Measurements from ENCODE around the gene MS4A13.

Gene MS4A13

DNA sequence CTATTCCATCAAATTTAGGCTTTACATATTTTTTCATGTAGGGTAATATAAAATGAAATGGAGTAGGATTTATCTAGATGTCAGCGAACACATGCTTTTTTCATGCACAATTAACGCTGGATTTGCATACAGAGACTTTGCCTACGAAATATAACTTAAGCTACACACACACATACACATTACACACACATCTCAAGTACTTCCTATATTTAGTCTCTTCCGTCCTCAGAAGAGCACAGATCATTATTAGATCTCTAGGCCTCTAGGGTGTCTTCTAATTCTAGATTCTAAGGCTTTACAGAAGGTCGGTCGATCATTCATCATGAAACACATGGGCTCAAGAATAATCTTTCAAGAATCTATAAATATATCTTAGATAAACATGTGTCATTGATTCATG lies 3.8 kb upstream of the MS4A13 start:
- TF ChIP-seq, protein P1, sequence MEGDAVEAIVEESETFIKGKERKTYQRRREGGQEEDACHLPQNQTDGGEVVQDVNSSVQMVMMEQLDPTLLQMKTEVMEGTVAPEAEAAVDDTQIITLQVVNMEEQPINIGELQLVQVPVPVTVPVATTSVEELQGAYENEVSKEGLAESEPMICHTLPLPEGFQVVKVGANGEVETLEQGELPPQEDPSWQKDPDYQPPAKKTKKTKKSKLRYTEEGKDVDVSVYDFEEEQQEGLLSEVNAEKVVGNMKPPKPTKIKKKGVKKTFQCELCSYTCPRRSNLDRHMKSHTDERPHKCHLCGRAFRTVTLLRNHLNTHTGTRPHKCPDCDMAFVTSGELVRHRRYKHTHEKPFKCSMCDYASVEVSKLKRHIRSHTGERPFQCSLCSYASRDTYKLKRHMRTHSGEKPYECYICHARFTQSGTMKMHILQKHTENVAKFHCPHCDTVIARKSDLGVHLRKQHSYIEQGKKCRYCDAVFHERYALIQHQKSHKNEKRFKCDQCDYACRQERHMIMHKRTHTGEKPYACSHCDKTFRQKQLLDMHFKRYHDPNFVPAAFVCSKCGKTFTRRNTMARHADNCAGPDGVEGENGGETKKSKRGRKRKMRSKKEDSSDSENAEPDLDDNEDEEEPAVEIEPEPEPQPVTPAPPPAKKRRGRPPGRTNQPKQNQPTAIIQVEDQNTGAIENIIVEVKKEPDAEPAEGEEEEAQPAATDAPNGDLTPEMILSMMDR (IDR thresholded peaks at IDR 0.05; ENCODE audit: low read length), result no peak
- TF ChIP-seq EZH2 (IDR thresholded peaks at IDR 0.05; ENCODE audit: borderline replicate concordance, low read length), result no peak
- no peak overlapping the region for H3K4me2 ChIP-seq (ENCODE audit: low read length)
- no peaks in the 10 kb centered on the region for H3K9me3 ChIP-seq (ENCODE audit: low read length)

GRCh38 chr11:60512651-60513225 lies 2.5 kb upstream of the MS4A13 start:
- no peaks in the 10 kb centered on the region for H3K9me3 ChIP-seq (ENCODE audit: low read length)

More for the DNA sequence above, 3.8 kb upstream of the MS4A13 start:
- Histone ChIP-seq H3K9me2 (ENCODE audit: low read depth, low read length) (no peaks in the 10 kb centered on the region), H3K27me3 (ENCODE audit: insufficient read depth, low read length) (no peaks in the 10 kb centered on the region), H3K4me3 (ENCODE audit: low read depth, low read length, poor library complexity, severe bottlenecking) (no peak overlapping the region), H3F3A (ENCODE audit: insufficient read depth, low read length) (no peaks in the 10 kb centered on the region), H3K27ac (ENCODE audit: low read depth, low read length, poor library complexity, severe bottlenecking) (no peak overlapping the region), H3K9ac (ENCODE audit: low read length) (no peak overlapping the region), H2AFZ (ENCODE audit: low read length) (no peak overlapping the region), H3K79me2 (ENCODE audit: insufficient read depth, low read length) (no peaks in the 10 kb centered on the region), H3K36me3 (ENCODE audit: insufficient read depth, low read length) (no peaks in the 10 kb centered on the region), H4K20me1 (ENCODE audit: insufficient read depth, low read length) (no peaks in the 10 kb centered on the region), H3K4me1 (ENCODE audit: insufficient read depth, low read length, severe bottlenecking) (no peaks in the 10 kb centered on the region)

GRCh38 chr11:60513496-60514460 lies 1.4 kb upstream of the MS4A13 start:
- no peaks in the 10 kb centered on the region; the same call in 1 of the 2 replicates for H3K27me3 ChIP-seq (ENCODE audit: insufficient read depth, low read length)
- no peak overlapping the region for H3K4me2 ChIP-seq (ENCODE audit: low read length)
- no peak overlapping the region for H2AFZ ChIP-seq (ENCODE audit: low read length)
- H3K27ac ChIP-seq (ENCODE audit: low read depth, low read length, poor library complexity, severe bottlenecking), result no peak overlapping the region
- no peak overlapping the region for H3K9ac ChIP-seq (ENCODE audit: low read length)
- H3K4me1 ChIP-seq (ENCODE audit: insufficient read depth, low read length, severe bottlenecking), result no peaks in the 10 kb centered on the region
- H4K20me1 ChIP-seq (ENCODE audit: insufficient read depth, low read length), result no peaks in the 10 kb centered on the region
- no peaks in the 10 kb centered on the region for H3K9me2 ChIP-seq (ENCODE audit: low read depth, low read length)
- H3K4me3 ChIP-seq (ENCODE audit: low read depth, low read length, poor library complexity, severe bottlenecking), result no peak overlapping the region
- H3F3A ChIP-seq (ENCODE audit: insufficient read depth, low read length), result no peaks in the 10 kb centered on the region
- no peaks in the 10 kb centered on the region for H3K9me3 ChIP-seq (ENCODE audit: low read length)
- no peaks in the 10 kb centered on the region for H3K79me2 ChIP-seq (ENCODE audit: insufficient read depth, low read length)
- no peaks in the 10 kb centered on the region for H3K36me3 ChIP-seq (ENCODE audit: insufficient read depth, low read length)
- no peak for TF ChIP-seq EZH2 (IDR thresholded peaks at IDR 0.05; ENCODE audit: borderline replicate concordance, low read length)

More at GRCh38 chr11:60512651-60513225, 2.5 kb upstream of the MS4A13 start:
- no peak overlapping the region for H3K27ac ChIP-seq (ENCODE audit: low read depth, low read length, poor library complexity, severe bottlenecking)
- no peaks in the 10 kb centered on the region for H3K4me1 ChIP-seq (ENCODE audit: insufficient read depth, low read length, severe bottlenecking)
- H3K9me2 ChIP-seq (ENCODE audit: low read depth, low read length), result no peaks in the 10 kb centered on the region
- no peaks in the 10 kb centered on the region for H3K79me2 ChIP-seq (ENCODE audit: insufficient read depth, low read length)
- H3K27me3 ChIP-seq (ENCODE audit: insufficient read depth, low read length), result no peaks in the 10 kb centered on the region; the same call in 1 of the 2 replicates
- no peak overlapping the region for H3K4me3 ChIP-seq (ENCODE audit: low read depth, low read length, poor library complexity, severe bottlenecking)
- no peak overlapping the region for H2AFZ ChIP-seq (ENCODE audit: low read length)
- no peak overlapping the region for H3K9ac ChIP-seq (ENCODE audit: low read length)
- TF ChIP-seq, protein P1 (IDR thresholded peaks at IDR 0.05; ENCODE audit: low read length), result no peak
- no peak for TF ChIP-seq EZH2 (IDR thresholded peaks at IDR 0.05; ENCODE audit: borderline replicate concordance, low read length)
- H3F3A ChIP-seq (ENCODE audit: insufficient read depth, low read length), result no peaks in the 10 kb centered on the region
- no peaks in the 10 kb centered on the region for H3K36me3 ChIP-seq (ENCODE audit: insufficient read depth, low read length)
- no peak overlapping the region for H3K4me2 ChIP-seq (ENCODE audit: low read length)
- H4K20me1 ChIP-seq (ENCODE audit: insufficient read depth, low read length), result no peaks in the 10 kb centered on the region
